Epithelial cell of esophagus (primary cell): ENCODE results near the gene YBEY.

Source experiments
- DNase-seq: peaks from one replicate; pipeline ENCODE4 v3.0.0; 2010; ENCODE audit warnings: low read depth
- H3K4me3 ChIP-seq: 2 replicates; pipeline ENCODE4 v1.5.1; 2011; ENCODE audit warnings: mild to moderate bottlenecking, low read length, control low read depth
- CTCF ChIP-seq: IDR thresholded peaks from 2 replicates; pipeline ENCODE4 v1.5.1; 2011; ENCODE audit warnings: low read depth, mild to moderate bottlenecking, low read length, control low read depth, inconsistent platforms; ENCODE audit not compliant: insufficient read depth; ENCODE audit errors: missing control alignments

Gene YBEY

GRCh38 chr21:46253610-46254124 lies 32.5 kb upstream of the YBEY start:
- TF ChIP-seq CTCF, result no peak
- H3K4me3 ChIP-seq, result no peak overlapping the region
- DNase-seq, result no peak

GRCh38 chr21:46254208-46254975 lies 31.8 kb upstream of the YBEY start:
- no peak for DNase-seq
- TF ChIP-seq CTCF, result no peak

GRCh38 chr21:46255166-46255565 lies 31.0 kb upstream of the YBEY start:
- H3K4me3 ChIP-seq, result no peak overlapping the region
- TF ChIP-seq CTCF, result no peak
- no peak for DNase-seq

More at GRCh38 chr21:46254208-46254975, 31.8 kb upstream of the YBEY start:
- no peak overlapping the region for H3K4me3 ChIP-seq

- no peak for DNase-seq
Measured at GRCh38 chr21:46255758-46256337, 30.3 kb upstream of the YBEY start.

GRCh38 chr21:46256501-46256994 lies 29.6 kb upstream of the YBEY start:
- no peak for TF ChIP-seq CTCF
- no peak for DNase-seq
- H3K4me3 ChIP-seq, result no peak overlapping the region

More at GRCh38 chr21:46255758-46256337, 30.3 kb upstream of the YBEY start:
- TF ChIP-seq CTCF, result no peak
- H3K4me3 ChIP-seq, result no peak overlapping the region

- TF ChIP-seq CTCF, result no peak
- H3K4me3 ChIP-seq, result no peak overlapping the region
- DNase-seq, result no peak
Measured at GRCh38 chr21:46264046-46264689, 22.0 kb upstream of the YBEY start.
